CD4-positive, alpha-beta T cell treated with Interleukin-6 at 100 ng/mL for 8 hours (primary cell): Measurements from ENCODE around the gene NEUROG2.
"Not testable (repeated sequence)": the region's sequence is repeated elsewhere in the genome, so short reads cannot be mapped to it uniquely, and the experiment has no call there.

ENCODE experiments used
- DNase-seq: peaks from one replicate; pipeline ENCODE4 v3.0.0-alpha.2; 2020; ENCODE audit warnings: mixed read lengths, low spot score

Gene NEUROG2

DNA sequence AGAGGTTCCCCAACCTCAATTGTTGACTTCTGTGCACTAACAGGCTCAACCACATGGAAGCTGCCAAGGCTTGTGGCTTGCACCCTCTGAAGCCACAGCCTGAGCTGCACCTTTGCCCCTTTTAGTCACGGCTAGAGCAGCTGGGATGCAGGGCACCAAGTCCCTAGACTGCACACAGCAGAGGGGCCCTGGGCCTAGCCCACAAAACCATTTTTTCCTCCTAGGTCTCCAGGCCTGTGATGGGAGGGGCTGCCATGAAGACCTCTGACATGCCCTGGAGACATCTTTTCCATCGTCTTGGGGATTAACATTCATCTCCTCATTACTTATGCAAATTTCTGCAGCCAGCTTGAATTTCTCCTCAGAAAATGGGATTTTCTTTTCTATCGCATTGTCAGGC, 25.2 kb downstream of the NEUROG2 start:
- DNase-seq, result not testable (repeated sequence)

DNA sequence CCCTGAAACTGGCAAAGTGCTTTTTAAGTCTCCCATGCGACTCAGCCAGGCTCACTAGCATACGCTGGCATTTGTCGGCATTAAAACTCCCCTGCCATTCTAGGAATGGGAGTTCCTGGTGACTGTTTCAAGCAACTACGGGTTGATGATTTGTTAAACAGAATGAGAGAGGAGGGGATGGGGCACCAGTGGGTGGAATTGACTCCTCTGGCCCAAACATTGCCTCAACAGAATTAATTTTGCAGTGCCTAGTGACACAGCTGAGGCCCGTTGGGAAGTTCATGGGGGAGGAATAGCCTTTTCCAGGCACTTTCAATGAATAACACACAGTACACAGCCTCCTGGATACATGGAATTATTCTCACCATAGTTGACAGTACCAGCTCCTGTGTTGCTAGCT, 30.1 kb downstream of the NEUROG2 start:
- DNase-seq, result no peak

DNA sequence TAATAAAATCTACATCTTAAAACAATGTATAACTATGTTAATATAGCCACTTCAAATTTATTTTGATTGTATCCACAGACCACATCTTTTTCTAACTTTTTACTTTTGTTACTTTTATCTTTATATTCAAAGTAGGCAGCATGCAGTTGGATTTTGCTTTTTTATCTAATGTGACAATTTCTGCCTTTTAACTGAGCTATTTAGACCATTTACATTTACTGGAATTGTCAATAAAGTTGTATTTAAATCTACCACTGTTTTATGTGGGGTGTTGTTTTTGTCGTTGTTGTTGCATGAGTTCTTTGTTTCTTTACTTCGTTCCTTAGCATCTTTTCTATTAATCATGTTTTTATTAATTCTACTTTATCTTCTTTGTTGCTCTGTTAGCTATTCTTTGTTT, 42.0 kb downstream of the NEUROG2 start:
- DNase-seq, result no peak

DNA sequence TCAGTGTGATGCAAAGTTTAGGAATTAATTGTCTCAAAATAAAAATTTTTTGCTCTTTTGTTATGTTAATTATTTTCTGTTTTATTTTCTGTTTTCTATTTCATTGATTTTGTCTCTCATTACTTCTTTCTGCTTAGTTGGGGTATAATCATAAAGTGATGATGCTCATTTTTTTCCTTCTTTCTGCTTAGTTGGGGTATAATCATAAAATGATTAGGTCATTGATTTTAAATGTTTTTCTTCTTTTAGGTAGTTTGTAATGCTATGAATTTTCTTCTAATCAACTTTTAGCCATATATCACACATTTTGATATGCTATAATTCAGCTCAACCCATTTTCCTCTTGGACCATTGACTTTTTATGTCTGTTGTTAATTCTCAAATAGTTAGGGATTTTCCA, 43.7 kb downstream of the NEUROG2 start:
- DNase-seq, result no peak
